Activated naive CD8-positive, alpha-beta T cell treated with anti-CD3 and anti-CD28 coated beads, Interleukin-2, amount 10 ng/mL, durations not matched to agents 7 days and 5 days (primary cell): ENCODE data around the gene TMEM63B. TPM values are rescaled to one million over a fixed set of nuclear protein-coding genes. Genes with fewer than 3 reads are reported as not detected.

Experiments
- ATAC-seq: fragments of 150-1000 bp; cut with Tn5 transposase; one replicate; pipeline ENCODE4 v1.10.0; 2021; ENCODE audit warnings: low read depth, moderate library complexity
- POLR2A ChIA-PET: fragments of 350-600 bp; sonication (Branson Sonifier 250); formaldehyde crosslinking; loops from one replicate; lab custom pipeline; 2021; ENCODE audit warnings: antibody characterized with exemption; lab: Charles Lee
- DNase-seq: peaks from one replicate; pipeline ENCODE4 v3.0.0; 2021
- H3K27ac Mint-ChIP-seq: one replicate; pipeline ENCODE4 v1.8.0; 2022; ENCODE audit warnings: mild to moderate bottlenecking, mixed read lengths
- H3K27me3 Mint-ChIP-seq: one replicate; pipeline ENCODE4 v1.8.0; 2022; ENCODE audit warnings: mild to moderate bottlenecking, moderate library complexity, mixed read lengths
- H3K36me3 Mint-ChIP-seq: one replicate; pipeline ENCODE4 v1.8.0; 2021; ENCODE audit warnings: mild to moderate bottlenecking, mixed read lengths
- H3K4me1 Mint-ChIP-seq: one replicate; pipeline ENCODE4 v1.8.0; 2021; ENCODE audit warnings: mixed read lengths
- H3K4me3 Mint-ChIP-seq: one replicate; pipeline ENCODE4 v1.8.0; 2022; ENCODE audit warnings: mild to moderate bottlenecking, moderate library complexity, mixed read lengths
- H3K9me3 Mint-ChIP-seq: one replicate; pipeline ENCODE4 v1.8.0; 2021; ENCODE audit warnings: mixed read lengths
- total RNA-seq, 2 experiments: library from RNA; stranded (reverse); gene quantifications; one replicate each; pipeline ENCODE4 v1.2.3, GENCODE V29; 2021

Gene TMEM63B
- total RNA-seq, 2 experiments from 2014 or later = 20.8 to 21.8 TPM

GRCh38 chr6:44149369-44150012 lies 22.1 kb downstream of the TMEM63B start:
- no peak for ATAC-seq
- H3K9me3 Mint-ChIP-seq = no peaks in the 10 kb centered on the region
- peaks cover 1% of the 10 kb centered on the region for H3K4me1 Mint-ChIP-seq
- no peak overlapping the region for H3K4me3 Mint-ChIP-seq
- POLR2A ChIA-PET = no interaction called here
- peaks cover 8% of the 10 kb centered on the region for H3K36me3 Mint-ChIP-seq
- H3K27ac Mint-ChIP-seq = no peak overlapping the region
- DNase-seq = no peak
- no peaks in the 10 kb centered on the region for H3K27me3 Mint-ChIP-seq

GRCh38 chr6:44150317-44150917 lies 23.1 kb downstream of the TMEM63B start:
- ATAC-seq (no peak), DNase-seq (no peak)
- no peak overlapping the region for H3K27ac Mint-ChIP-seq
- H3K27me3 Mint-ChIP-seq = no peaks in the 10 kb centered on the region
- no peaks in the 10 kb centered on the region for H3K9me3 Mint-ChIP-seq
- peaks cover 8% of the 10 kb centered on the region for H3K36me3 Mint-ChIP-seq
- no peak overlapping the region for H3K4me3 Mint-ChIP-seq
- H3K4me1 Mint-ChIP-seq = peaks cover 5% of the 10 kb centered on the region
- POLR2A ChIA-PET = no interaction called here

GRCh38 chr6:44151348-44152108 lies 24.2 kb downstream of the TMEM63B start:
- ATAC-seq = peak; percentile 84
- DNase-seq = peak; percentile 88
- POLR2A ChIA-PET = interaction anchor here (0.6 kb wide), 1 partner anchor 12 kb away, joined by 4 read pairs; no protein-coding TSS in a partner anchor
- Mint-ChIP-seq H3K27ac (no peak overlapping the region), H3K27me3 (no peaks in the 10 kb centered on the region), H3K36me3 (peaks cover 6% of the 10 kb centered on the region), H3K4me3 (no peak overlapping the region), H3K4me1 (peaks cover 3% of the 10 kb centered on the region), H3K9me3 (no peaks in the 10 kb centered on the region)

- no peak overlapping the region for H3K4me3 Mint-ChIP-seq
- ATAC-seq = peak; percentile 17
Measured at GRCh38 chr6:44152109-44152461, 24.7 kb downstream of the TMEM63B start.

GRCh38 chr6:44152533-44152932 lies 25.2 kb downstream of the TMEM63B start:
- Mint-ChIP-seq H3K36me3 (peaks cover 6% of the 10 kb centered on the region), H3K27me3 (no peaks in the 10 kb centered on the region), H3K27ac (no peak overlapping the region), H3K4me3 (no peak overlapping the region), H3K9me3 (no peaks in the 10 kb centered on the region), H3K4me1 (peaks cover 5% of the 10 kb centered on the region)
- no peak for DNase-seq
- POLR2A ChIA-PET = no interaction called here
- no peak for ATAC-seq

More at GRCh38 chr6:44152109-44152461, 24.7 kb downstream of the TMEM63B start:
- no peaks in the 10 kb centered on the region for H3K27me3 Mint-ChIP-seq
- POLR2A ChIA-PET = no interaction called here
- H3K4me1 Mint-ChIP-seq = peaks cover 4% of the 10 kb centered on the region
- DNase-seq = no peak
- no peak overlapping the region for H3K27ac Mint-ChIP-seq
- no peaks in the 10 kb centered on the region for H3K9me3 Mint-ChIP-seq
- H3K36me3 Mint-ChIP-seq = peaks cover 6% of the 10 kb centered on the region

GRCh38 chr6:44154067-44154466 lies 26.7 kb downstream of the TMEM63B start:
- Mint-ChIP-seq H3K27me3 (no peaks in the 10 kb centered on the region), H3K36me3 (peaks cover 2% of the 10 kb centered on the region), H3K4me3 (no peak overlapping the region), H3K9me3 (no peaks in the 10 kb centered on the region), H3K27ac (no peak overlapping the region), H3K4me1 (peaks cover 5% of the 10 kb centered on the region)
- POLR2A ChIA-PET = interaction anchor here (1.4 kb wide), 1 partner anchor 93 kb away, joined by 3 read pairs; the partner anchor contains the start of gene HSP90AB1
- ATAC-seq (no peak), DNase-seq (no peak)

GRCh38 chr6:44156494-44157151 lies 29.3 kb downstream of the TMEM63B start:
- Mint-ChIP-seq H3K9me3 (no peaks in the 10 kb centered on the region), H3K4me3 (no peak overlapping the region), H3K27me3 (peaks cover 3% of the 10 kb centered on the region), H3K27ac (no peak overlapping the region), H3K36me3 (no peaks in the 10 kb centered on the region), H3K4me1 (peaks cover 5% of the 10 kb centered on the region)
- ATAC-seq = no peak
- DNase-seq = no peak
- POLR2A ChIA-PET = no interaction called here

- DNase-seq (no peak), ATAC-seq (no peak)
- Mint-ChIP-seq H3K9me3 (no peaks in the 10 kb centered on the region), H3K27me3 (peaks cover 6% of the 10 kb centered on the region), H3K27ac (no peak overlapping the region), H3K4me3 (no peak overlapping the region), H3K36me3 (no peaks in the 10 kb centered on the region), H3K4me1 (peaks cover 5% of the 10 kb centered on the region)
- POLR2A ChIA-PET = no interaction called here
Measured at GRCh38 chr6:44157152-44157521, 29.8 kb downstream of the TMEM63B start.

GRCh38 chr6:44158770-44159228 lies 31.4 kb downstream of the TMEM63B start, which contains the start of gene CAPN11:
Gene CAPN11 (plus strand): TSS chr6:44158820. CDS start chr6:44158849, 29 bp downstream.
- H3K27ac Mint-ChIP-seq = no peak within 1 kb of the TSS
- peaks cover 5% of the 10 kb centered on the region for H3K4me1 Mint-ChIP-seq
- no peaks in the 10 kb centered on the region for H3K36me3 Mint-ChIP-seq
- H3K9me3 Mint-ChIP-seq = no peaks in the 10 kb centered on the region
- H3K27me3 Mint-ChIP-seq = peaks cover 14% of the 10 kb centered on the region
- POLR2A ChIA-PET = no interaction called here
- no peak within 1 kb of the TSS for H3K4me3 Mint-ChIP-seq
- ATAC-seq (no peak), DNase-seq (no peak)

GRCh38 chr6:44161997-44162338 lies 34.6 kb downstream of the TMEM63B start:
- no peak for ATAC-seq
- POLR2A ChIA-PET = interaction anchor here (2.3 kb wide), 1 partner anchor 84 kb away, joined by 7 read pairs; the partner anchor contains the start of gene HSP90AB1
- no peak overlapping the region for H3K4me3 Mint-ChIP-seq

GRCh38 chr6:44162876-44163625 lies 35.7 kb downstream of the TMEM63B start:
- no peak overlapping the region for H3K4me3 Mint-ChIP-seq
- peaks cover 6% of the 10 kb centered on the region for H3K4me1 Mint-ChIP-seq
- POLR2A ChIA-PET = interaction anchor here (2.3 kb wide), 1 partner anchor 83 kb away, joined by 7 read pairs; the partner anchor contains the start of gene HSP90AB1
- no peak overlapping the region for H3K27ac Mint-ChIP-seq
- peaks cover 27% of the 10 kb centered on the region for H3K27me3 Mint-ChIP-seq
- no peaks in the 10 kb centered on the region for H3K9me3 Mint-ChIP-seq
- no peak for DNase-seq
- H3K36me3 Mint-ChIP-seq = no peaks in the 10 kb centered on the region
- no peak for ATAC-seq

More at GRCh38 chr6:44161997-44162338, 34.6 kb downstream of the TMEM63B start:
- no peaks in the 10 kb centered on the region for H3K36me3 Mint-ChIP-seq
- no peak overlapping the region for H3K27ac Mint-ChIP-seq
- H3K27me3 Mint-ChIP-seq = peaks cover 27% of the 10 kb centered on the region
- H3K4me1 Mint-ChIP-seq = peaks cover 7% of the 10 kb centered on the region
- H3K9me3 Mint-ChIP-seq = no peaks in the 10 kb centered on the region
- no peak for DNase-seq

- no peaks in the 10 kb centered on the region for H3K36me3 Mint-ChIP-seq
Measured at GRCh38 chr6:44166116-44166515, 38.8 kb downstream of the TMEM63B start.

More at GRCh38 chr6:44166116-44166515, 38.8 kb downstream of the TMEM63B start:
- peaks cover 29% of the 10 kb centered on the region for H3K27me3 Mint-ChIP-seq
- H3K4me3 Mint-ChIP-seq = no peak overlapping the region
- H3K4me1 Mint-ChIP-seq = peaks cover 6% of the 10 kb centered on the region
- DNase-seq (no peak), ATAC-seq (no peak)
- H3K27ac Mint-ChIP-seq = no peak overlapping the region
- H3K9me3 Mint-ChIP-seq = no peaks in the 10 kb centered on the region
- POLR2A ChIA-PET = interaction anchor here (0.6 kb wide), 1 partner anchor 34 kb away, joined by 6 read pairs; no protein-coding TSS in a partner anchor
